NCI-H1048 (cell line): ENCODE measurements around the gene ODF4.
"Not testable (repeated sequence)": the region's sequence is repeated elsewhere in the genome, so short reads cannot be mapped to it uniquely, and the experiment has no call there.

Experiments used
- DNase-seq: peaks from one replicate; lab custom pipeline; 2025; lab: John Stamatoyannopoulos, UW

Gene ODF4

DNA sequence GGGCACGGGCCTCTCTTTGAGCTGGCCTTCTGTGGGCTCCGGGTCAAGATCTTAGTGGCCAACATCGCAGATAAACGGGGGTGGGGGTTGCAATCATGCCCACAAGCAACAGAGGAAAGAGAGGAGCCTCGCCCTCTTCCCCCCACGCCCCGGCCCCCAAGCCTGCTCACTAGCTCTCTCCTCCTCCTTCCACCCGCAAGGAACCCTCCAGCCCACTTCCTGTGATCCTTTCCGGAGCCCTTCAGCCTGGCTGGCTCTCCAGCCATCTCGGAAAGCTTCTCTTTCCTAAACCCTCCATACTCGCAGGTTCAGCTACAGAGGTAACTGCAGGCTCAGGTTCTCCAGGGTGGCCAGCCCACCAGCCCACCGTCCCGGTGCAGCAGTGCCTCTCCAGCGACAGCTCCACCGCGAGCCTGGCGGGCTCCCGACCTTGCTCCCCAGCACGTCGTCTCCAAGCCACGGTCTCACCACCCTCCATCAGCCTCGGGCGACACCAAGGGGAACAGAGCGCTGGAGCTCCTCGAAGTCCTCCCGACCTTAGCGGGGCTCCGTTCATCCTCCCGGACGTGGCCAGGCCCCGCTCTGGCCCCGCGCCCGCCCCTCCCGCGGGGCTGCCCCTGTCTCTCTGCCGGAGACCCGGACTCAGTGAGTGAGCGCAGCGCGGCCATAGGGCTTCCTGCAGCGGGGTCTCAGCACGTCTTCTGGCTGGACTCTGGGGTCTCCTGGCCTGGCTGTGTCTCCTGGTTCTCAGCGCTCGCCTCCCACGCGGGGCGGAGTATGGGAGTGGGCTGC, 12.9 kb upstream of the ODF4 start:
- no peak for DNase-seq

GRCh38 chr17:8327303-8327649, 12.4 kb upstream of the ODF4 start:
- DNase-seq = no peak

GRCh38 chr17:8332128-8332527, 7.5 kb upstream of the ODF4 start:
- DNase-seq = no peak

DNA sequence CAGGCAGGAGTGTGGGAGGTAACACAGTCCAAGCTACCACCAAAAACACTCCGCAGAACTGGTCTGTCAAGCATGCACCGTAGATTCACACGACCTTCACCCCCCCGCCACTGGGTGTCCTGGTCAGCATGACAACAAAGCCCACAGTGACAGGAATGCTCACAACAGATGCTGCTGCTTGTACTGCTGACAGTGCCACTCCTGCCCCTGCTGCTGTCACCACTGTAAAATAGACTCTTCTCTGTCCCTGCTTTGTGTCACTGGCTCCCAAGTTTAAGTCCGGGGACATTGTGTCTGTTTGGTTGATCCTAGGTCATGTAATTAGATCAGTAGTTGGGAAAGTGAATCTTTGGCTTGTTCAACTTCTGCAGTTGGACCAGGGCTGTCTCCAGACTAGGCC, 7.0 kb upstream of the ODF4 start:
- DNase-seq = no peak

GRCh38 chr17:8333281-8333680, 6.4 kb upstream of the ODF4 start:
- DNase-seq = no peak

GRCh38 chr17:8337802-8338752, 1.6 kb upstream of the ODF4 start:
- no peak for DNase-seq

GRCh38 chr17:8338753-8339140, 893 bp upstream of the ODF4 start:
- DNase-seq = no peak

DNA sequence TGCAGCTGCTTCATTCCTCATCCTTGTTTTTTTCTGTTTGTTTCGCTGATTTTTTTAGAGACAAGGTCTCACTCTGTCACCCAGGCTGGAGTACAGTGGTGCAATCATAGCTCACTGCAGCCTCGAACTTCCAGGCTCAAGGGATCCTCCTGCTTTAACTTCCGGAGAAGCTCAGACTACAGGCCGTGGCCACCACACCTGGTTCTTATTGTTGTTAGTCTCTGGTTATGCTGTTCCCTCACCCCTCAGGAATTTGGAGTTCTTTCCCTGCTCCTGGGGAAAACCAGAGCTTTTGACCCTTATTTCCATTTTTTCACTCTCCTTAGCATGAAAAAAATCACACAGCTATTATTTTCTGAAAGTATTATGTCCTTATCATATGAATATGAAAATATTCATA, 1.8 kb downstream of the ODF4 start:
- no peak for DNase-seq

GRCh38 chr17:8345052-8345690, 5.5 kb downstream of the ODF4 start:
- DNase-seq = no peak

DNA sequence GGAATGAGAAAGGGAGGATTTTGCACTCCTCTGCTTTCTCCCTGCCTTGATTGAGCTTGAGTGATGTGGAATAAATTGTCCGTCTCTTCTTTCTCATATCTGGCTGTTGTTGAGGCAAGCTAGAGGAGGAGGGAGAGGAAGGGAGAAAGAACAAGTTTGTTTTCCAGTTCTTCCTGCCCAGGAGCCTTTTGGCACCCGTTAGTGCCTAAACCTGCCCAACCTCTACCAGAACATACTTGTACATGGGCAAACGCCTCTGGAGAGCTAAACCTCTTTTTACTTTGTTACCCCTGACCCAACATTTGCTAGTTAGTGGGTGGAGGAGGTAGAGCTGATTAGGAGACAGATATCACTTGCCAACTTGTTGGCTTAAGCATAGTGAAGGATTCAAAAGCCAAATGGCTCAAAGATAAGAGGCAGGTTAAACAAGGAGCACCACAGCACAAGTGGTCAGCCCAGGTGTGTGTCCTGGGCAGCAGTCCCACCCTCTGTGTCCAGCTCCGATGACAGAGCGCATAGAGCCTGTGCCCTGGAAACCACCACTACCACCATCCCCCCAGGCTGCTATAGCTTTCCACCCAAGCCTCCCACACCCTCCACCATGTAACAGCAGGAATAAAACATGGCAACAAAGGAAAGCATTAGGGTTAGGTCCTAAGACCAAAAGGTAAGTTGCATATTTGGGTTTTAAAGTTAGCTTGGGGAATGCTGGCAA, 6.5 kb downstream of the ODF4 start:
- DNase-seq = no peak

- DNase-seq = not testable (repeated sequence)
Measured at GRCh38 chr17:8347001-8347400, 7.4 kb downstream of the ODF4 start.

GRCh38 chr17:8350339-8350738, 10.7 kb downstream of the ODF4 start:
- DNase-seq = no peak

DNA sequence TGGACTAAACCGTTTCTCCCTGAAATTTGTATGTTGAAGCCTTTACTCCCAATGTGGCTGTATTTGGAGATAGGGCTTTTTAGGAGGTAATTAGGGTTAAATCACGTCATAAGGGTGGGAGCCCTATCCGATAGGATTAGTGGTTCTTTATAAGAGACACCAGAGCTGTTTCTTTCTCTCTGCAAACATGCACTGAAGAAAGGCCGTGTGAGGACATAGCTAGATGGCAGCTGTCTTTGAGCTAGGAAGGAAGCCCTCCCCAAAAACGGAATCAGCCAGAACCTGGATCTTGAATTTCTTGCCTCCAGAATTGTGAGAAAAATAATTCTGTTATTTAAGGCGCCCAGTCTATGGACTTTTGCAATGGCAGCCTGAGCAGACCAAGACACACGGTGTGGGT, 14.1 kb downstream of the ODF4 start:
- DNase-seq = no peak

GRCh38 chr17:8354236-8354635, 14.6 kb downstream of the ODF4 start:
- no peak for DNase-seq

DNA sequence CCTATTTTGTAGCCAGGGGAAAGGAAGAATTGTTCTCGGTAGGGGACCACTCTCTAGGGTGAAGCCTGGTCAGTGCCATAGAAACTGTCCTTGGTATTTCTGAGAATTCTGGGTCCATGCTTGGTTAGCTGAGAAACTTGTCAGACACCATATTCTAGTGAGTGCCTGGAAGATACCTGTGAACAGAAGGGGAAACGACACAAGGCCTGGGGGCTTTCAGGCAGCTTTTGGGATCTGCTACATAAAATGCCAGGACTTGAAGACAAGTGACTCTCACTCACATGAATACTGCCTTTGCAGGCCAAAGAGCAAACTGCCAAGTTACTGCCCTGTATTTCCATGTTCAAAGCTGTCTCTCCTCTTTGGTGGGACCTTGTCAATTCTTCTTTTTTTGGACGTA, 18.3 kb downstream of the ODF4 start:
- DNase-seq = no peak

DNA sequence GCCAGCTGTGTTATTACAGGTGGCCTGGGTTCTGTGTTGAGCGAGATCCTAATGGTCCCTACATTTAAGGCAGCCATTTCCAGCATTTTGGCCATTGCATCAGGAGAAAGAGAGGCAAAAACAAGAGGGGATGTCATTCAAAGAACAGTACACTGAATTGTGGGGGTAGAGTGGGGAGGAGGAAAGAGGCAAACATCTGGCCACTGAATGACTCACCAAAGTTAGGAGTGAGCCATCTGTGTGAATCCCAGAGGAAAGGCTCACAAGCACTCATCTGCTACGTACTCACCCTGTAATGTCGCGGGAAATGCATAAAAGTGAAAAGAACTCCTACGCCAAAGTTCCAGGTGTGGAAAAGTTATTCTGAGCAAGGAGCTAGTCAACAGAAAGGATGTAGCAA, 20.1 kb downstream of the ODF4 start:
- no peak for DNase-seq

DNA sequence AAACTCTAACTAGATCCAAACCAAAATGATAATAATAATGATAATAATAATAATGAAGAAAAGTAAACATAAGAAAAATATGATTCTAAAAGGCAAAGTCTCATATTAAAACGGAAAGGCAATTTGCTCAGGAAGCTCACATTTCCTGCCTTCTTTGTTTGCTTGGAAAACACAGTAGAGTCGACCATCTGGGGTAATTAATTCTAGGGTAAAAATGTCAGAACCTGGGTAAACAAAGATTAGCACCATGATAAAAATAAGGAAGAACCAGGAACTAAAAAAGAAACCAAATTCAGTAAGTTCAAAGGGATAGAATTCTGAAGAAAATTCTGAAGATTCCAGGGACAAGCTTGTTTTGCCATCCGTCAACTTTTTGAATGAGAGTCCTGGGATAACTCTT, 20.6 kb downstream of the ODF4 start:
- DNase-seq = no peak

DNA sequence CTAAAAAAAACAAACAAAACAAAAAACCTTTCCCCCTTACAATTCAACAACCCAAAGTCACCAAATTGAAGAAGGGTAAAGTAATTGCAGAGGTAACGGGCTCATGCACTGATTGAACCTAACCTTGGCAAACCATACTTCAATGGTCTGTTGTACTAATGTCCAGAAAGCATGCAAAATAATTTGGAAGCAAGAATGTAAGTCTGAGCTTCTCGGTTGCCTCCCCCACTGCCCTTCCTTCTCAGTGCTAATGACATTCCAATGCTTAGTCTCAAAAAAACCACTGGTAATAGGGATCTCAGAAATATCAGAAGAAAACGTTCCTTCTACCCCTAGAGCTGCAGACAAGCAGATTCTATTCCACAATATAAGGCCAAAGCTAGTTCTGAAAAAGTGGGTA, 21.1 kb downstream of the ODF4 start:
- no peak for DNase-seq

- no peak for DNase-seq
Measured at GRCh38 chr17:8362651-8363332, 23.2 kb downstream of the ODF4 start.

DNA sequence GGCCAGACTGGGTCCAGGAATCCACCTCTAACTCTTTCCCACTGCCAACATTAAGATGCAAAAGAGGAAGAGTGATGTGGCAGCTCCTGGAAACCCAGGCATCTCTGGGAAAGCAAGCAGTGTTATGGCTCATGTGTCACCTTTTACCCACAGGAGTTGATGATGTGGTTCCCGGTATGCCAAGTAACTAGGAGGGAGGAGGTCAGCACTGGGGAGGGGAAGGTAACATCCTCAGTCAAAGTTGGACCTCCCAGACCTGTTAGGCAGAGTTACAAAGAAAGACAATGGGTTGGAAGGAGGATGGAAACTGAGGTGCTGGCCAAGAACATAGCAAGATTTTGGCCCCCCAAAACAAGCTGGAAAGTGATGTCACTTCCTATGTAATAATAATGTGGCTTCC, 25.5 kb downstream of the ODF4 start:
- DNase-seq = no peak

DNA sequence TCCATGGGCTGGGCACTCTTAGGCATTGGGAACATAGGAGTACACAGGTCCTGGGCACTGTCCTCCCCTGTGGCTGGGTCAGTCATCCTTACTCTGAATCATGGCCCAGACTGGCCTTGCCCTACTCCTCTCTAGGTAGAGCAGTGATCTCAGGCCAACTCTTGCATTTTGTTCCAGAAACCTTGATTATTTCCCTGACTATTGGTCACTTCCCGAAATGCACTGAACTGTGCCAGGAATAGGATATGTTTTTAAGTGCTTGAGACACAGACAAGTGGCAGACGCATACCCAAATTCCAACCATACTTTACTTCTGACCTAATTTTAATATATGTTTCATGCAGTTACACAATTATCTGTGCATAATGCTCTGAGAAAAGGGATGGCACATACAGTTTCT, 26.6 kb downstream of the ODF4 start:
- no peak for DNase-seq

DNA sequence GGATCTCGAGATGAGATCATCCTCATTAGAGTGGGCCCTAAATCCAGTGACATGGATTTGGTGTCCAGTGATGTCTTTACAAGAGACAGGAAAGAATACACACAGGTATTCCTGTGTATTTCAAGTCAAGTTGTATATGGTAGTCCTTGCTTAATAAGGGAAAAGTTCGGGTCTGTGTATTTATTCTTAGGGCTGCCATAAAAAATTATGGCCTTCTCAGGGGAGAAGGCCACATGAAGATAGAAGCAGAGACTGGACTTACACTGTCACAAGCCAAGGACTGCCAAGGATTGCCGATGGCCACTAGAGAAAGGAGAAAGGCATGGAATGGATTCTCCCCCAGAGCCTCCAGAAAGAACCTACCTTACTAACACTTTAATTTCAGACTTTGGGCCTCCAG, 28.6 kb downstream of the ODF4 start:
- DNase-seq = no peak
